OCI-LY1 (cell line): ENCODE data around the gene CDRT15L2.

ENCODE experiments used
- EZH2 ChIP-seq: fragments of 200-600 bp; sonication (generic), shearing (Covaris generic); IDR thresholded peaks from 2 replicates; pipeline ENCODE4 v1.8.0; 2017; ENCODE audit warnings: borderline replicate concordance, mixed run types, mild to moderate bottlenecking, antibody characterized with exemption, low read length, moderate library complexity, mixed read lengths
- TF ChIP-seq, protein P1 (sequence below): fragments of 200-600 bp; sonication (generic), shearing (Covaris generic); IDR thresholded peaks from 2 replicates; pipeline ENCODE4 v1.5.1; 2017; ENCODE audit warnings: mild to moderate bottlenecking, antibody characterized with exemption, low read length, moderate library complexity, mixed read lengths

DNA sequence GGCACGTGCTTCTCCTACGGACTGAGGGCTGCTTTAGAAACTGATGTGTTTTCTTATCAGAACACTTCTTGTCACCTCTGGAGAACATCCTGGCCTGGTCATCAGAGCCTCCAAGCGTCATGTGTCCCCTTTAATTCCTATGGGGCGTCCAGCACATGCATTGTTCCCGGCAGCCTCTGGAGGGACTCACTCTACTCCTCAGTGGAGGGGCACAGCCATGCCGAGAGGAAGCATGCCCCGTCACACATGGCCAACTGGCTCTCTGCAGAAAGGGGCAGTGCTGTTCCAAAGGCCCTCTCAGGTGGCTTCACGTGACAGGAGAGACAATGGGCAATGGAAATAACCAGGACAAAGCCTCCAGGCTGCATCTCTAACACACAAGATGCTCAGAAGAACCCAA, 31.8 kb downstream of the CDRT15L2 start:
- TF ChIP-seq, protein P1, sequence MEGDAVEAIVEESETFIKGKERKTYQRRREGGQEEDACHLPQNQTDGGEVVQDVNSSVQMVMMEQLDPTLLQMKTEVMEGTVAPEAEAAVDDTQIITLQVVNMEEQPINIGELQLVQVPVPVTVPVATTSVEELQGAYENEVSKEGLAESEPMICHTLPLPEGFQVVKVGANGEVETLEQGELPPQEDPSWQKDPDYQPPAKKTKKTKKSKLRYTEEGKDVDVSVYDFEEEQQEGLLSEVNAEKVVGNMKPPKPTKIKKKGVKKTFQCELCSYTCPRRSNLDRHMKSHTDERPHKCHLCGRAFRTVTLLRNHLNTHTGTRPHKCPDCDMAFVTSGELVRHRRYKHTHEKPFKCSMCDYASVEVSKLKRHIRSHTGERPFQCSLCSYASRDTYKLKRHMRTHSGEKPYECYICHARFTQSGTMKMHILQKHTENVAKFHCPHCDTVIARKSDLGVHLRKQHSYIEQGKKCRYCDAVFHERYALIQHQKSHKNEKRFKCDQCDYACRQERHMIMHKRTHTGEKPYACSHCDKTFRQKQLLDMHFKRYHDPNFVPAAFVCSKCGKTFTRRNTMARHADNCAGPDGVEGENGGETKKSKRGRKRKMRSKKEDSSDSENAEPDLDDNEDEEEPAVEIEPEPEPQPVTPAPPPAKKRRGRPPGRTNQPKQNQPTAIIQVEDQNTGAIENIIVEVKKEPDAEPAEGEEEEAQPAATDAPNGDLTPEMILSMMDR = no peak
- TF ChIP-seq EZH2 = no peak
